GM21717 (cell line): ENCODE measurements around the gene CADPS2.
"Not testable (repeated sequence)": the region's sequence is repeated elsewhere in the genome, so short reads cannot be mapped to it uniquely, and the experiment has no call there.

Source experiments
- ATAC-seq: cut with Tn5 transposase; IDR thresholded peaks from one replicate; pipeline ENCODE4 v1.9.1; 2021; ENCODE audit warnings: mild to moderate bottlenecking, moderate library complexity; ENCODE audit not compliant: unreplicated experiment

CADPS2 gene

DNA sequence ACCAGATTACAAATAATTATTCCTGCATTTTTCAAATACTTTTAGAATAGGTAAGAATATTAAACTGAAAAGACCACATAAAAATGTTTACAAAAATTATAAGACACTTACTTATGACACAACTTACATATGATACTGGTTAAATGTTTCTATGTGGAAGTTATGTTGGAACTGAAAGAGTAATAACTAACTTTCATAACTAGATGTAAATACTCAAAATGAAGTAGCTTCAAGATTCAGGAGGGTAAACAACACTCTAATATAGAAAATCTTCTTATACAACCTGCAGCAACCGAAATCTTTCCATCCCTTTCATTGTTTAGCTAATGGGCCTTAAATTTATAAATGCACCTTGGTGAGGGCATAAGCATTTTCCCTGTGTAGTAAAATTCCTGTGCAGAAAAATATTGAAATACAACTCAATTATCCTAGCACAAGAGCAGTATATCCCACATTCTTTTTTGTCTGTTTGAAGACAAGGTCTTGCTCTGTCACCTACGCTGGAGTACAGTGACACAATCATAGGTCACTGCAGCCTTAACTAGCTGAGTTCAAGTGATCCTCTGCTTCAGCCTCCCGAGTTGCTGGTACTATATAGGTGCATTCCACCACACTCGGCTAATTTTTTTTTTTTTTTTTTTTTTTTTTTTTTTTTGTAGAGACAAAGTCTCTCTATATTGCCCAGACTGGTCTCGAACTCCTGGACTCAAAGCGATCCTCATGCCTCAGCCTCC lies 168.7 kb downstream of the CADPS2 start:
- no peak for ATAC-seq

DNA sequence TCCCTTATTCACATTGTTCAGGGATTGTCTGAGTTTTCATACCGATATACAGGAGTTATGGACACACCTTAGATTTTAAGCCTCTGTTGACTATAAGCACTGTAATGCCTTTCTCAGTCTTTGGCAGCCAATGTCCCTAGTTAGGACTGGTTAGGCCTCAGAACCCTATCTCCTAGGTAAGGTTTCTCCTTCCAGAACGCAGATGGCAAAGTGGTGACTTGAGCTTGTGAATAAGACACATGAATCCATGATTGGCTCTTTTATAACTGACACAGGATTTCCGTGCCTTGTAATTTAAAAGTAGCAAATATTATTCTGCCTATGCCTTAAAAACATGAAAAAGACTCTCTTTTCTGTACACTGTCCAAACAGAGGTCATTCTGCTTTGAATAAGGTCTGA lies 171.1 kb downstream of the CADPS2 start:
- no peak for ATAC-seq

DNA sequence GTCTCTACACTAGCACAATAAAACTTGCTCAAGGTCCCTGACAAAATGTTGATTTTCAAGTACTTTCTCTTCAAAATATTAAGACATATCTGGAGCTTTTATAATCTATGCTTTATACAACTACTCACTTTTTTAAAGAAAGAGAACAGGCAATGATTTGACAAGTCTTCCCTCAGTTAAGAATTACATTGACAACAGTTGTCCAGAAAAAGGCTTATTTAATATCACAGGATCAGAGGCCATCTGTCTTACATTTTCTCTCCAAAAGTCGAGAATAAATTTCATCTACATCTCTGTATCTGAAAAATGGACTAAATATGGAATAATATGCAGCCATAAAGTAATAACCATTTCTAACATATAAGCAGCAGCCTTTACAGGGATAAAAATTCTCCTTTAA lies 175.3 kb downstream of the CADPS2 start:
- ATAC-seq, result no peak

GRCh38 chr7:122709930-122710646 lies 176.2 kb downstream of the CADPS2 start:
- ATAC-seq, result no peak

DNA sequence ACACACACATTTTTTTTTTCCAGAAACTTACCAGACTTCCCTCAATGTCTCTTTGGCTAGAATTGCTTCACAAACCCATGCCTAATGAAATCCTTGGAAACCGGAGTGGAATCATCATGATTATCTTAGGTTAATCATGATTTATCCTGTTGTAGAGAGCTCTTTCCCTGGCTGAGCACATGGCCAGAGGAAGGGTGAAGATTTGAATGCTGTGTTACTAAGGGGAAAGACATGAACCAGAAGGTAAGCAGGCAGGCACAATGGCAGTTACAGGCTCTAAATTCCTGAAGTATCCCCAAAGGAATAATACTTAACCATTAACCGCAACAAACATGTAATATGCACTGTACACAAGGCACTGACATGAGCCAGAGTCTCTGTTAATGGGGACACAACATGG lies 179.4 kb downstream of the CADPS2 start:
- no peak for ATAC-seq

DNA sequence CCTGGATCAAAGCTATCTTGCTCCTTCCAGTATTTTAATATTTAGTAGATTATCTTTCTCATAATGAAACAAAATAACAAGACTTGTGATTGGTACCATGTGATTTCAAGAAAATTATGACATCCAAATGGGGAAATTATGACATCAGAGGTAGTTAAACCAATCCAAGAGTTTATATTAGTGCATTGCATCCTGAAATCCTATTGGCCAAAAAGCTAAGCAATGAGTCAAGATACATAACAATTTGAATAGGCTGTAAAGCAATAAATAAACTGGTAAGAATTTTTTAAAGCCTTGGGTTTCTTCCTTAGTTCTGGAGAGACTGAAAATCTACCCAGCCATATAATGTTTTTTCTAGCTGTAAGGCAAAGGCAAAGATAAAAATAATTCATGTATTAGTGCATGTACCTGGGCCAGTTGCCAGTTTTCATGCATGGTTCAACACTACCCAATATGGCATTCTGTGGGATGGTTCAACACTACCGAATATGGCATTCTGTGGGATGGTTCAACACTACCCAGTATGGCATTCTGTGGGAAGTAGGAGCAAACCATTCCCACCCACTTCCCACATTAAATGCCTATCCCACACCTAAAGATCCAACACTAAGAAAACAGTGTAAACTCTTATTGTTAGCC lies 183.3 kb downstream of the CADPS2 start, which contains the start of gene RNF148:
RNF148 (minus strand) TSS at position 51 of the 639 bp plus-strand sequence. CDS start 172 bp downstream, outside the sequence.
- no peak for ATAC-seq

DNA sequence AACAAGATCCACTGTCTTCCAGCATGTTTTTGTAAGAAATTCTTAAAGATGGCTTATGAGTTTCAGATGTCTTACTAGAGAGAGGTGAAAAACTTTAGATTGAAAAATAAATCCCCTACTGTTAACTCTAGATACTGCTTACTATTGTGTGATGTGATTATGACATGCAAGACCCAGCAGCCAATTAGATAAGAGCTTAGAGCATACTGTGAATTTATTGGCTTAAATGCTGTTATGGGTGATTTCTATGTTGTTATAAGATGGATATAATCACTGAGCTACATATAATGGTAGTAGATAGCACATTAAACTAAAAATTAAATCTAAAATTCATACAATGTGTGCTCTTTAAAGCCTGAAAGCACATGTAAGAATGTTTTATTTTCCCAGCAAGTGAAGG lies 187.2 kb downstream of the CADPS2 start, which contains the start of gene RNF133:
RNF133 (minus strand) TSS at position 101 of the 400 bp plus-strand sequence. CDS start 199 bp downstream, outside the sequence.
- no peak for ATAC-seq

- no peak for ATAC-seq
Measured at GRCh38 chr7:122695816-122696215, 190.4 kb downstream of the CADPS2 start.

- no peak for ATAC-seq
Measured at GRCh38 chr7:122694697-122695096, 191.6 kb downstream of the CADPS2 start.

- ATAC-seq, result no peak
Measured at GRCh38 chr7:122692769-122693309, 193.4 kb downstream of the CADPS2 start.

GRCh38 chr7:122691569-122692235 lies 194.6 kb downstream of the CADPS2 start:
- no peak for ATAC-seq

DNA sequence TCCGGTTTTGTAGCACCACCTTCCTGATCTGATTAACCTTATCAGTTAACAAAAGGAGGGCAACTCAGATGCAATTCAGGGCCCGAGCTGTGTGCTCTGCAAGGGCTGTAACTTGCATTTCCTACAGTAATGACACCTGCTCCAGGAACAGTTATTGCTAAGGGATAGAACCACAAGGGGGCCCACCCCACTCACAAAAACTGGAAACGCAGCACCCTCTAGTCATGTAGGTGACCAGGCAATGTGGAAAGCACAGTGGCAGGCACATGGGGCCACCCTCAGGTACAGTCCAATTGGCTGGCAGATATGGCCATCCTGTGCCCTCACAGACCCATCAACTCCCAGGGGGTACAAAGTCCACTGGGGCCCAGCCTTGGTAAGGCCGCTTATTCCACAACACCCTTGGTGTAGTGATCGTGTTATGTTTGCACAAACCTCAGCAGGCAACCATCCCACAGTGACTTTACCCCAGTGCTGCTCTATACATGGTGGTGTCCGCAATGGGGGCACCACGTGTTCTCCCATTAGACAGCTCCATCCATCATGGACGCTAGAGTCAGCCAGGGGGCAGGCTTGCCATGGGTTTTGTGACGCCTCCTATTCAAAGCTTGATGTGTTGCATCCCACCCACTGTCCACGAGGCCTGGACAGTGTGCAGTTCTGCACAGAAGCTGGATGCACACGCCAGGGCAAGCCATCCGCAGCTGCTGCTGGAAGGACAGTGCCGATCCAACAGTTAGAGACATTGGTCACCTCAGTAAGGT lies 196.7 kb downstream of the CADPS2 start:
- ATAC-seq, result no peak

DNA sequence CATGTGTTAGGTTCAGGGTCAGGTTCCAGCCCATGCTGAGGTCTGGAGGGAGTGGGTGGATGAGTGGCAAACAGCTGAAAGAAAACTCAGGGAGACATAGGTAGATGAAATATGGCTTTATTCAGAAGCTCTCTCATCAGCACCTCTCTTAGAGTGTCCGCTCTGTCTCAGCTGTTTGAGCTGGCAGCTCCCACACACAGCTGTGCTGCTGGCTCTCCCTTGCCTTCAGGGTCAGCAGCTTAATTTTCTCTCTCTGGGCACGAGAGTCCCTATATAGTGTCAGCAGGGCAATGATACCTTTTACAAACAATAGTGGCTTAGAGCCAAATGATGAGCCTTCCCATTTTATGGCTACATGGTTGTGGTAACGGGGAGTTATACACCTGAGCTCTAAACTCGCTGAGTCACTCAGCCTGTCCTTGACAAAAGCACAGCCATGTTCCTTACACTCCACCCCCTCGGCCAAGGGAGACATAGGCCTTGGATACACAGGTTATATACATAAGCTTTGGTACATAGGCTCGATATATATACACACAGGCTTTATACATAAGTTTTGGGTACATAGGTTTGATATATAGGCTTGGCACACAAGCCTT lies 197.8 kb downstream of the CADPS2 start:
- no peak for ATAC-seq

DNA sequence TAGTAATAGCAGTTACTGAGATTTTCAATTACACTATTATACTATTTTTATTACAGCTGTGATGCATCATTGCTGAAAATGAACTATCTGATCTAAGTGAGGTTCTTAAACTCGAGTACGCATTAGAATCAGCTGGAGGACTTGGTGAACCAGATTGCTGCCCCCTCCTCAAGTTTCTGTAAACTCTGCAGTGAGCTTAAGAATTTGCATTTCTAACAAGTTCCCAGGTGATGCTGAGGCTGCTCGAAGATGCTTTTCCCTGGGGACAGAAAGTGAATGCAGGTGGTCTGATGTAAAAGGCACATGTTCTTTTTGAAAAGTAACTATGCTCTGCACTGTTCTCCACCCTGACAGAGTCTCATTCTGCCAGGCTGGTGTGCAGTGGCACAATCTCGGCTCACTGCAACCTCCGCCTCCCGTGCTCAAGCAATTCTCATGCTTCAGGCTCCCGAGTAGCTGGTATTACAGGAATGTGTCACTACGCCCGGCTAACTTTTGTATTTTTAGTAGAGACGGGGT lies 199.8 kb downstream of the CADPS2 start:
- ATAC-seq, result no peak

GRCh38 chr7:122684504-122684903 lies 201.8 kb downstream of the CADPS2 start:
- ATAC-seq, result no peak

- no peak for ATAC-seq
Measured at GRCh38 chr7:122682815-122683550, 203.3 kb downstream of the CADPS2 start.

GRCh38 chr7:122681186-122681585 lies 205.1 kb downstream of the CADPS2 start:
- not testable (repeated sequence) for ATAC-seq

DNA sequence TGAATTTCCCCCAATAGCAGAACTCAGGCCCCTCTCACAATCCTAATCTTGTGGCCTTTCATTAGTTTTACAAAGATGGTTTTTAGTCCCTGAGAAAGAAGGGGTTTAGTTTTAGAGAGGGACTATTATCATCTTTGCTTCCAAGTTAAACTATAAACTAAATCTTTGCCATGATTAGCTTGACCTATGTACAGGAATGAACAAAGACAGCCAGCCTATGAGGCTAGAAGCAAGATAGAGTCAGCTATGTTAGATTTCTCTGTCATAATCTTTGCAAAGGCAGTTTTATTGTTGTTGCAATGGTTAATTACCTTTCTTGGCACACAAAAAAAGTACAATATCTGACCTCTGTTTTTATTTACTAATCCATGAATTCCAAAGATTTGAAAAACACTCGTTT lies 206.4 kb downstream of the CADPS2 start:
- no peak for ATAC-seq

DNA sequence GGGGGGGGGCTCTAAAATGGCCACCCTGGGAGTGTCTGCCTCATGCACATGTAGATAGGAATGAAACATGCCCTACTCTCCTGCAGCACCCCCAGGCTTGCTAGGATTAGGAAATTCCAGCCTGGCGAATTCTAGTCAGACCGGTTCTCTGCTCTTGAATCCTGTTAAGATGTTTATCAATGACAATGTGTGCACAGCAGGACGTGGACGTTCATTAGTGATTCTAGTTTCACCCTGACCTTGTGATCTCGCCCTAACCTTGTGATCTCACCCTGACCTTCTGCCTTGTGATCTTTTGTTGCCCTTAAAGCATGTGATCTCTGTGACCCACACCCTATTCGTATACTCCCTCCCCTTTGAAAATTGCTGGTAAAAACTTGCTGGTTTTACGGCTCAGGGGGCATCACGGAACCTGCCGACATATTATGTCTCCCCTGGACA lies 207.0 kb downstream of the CADPS2 start:
- ATAC-seq, result not testable (repeated sequence)
